ENCODE data around the gene TMEM150C. TPM values are rescaled to one million over a fixed set of nuclear protein-coding genes. Genes with fewer than 3 reads are reported as not detected.
"Not testable (repeated sequence)": the region's sequence is repeated elsewhere in the genome, so short reads cannot be mapped to it uniquely, and the experiment has no call there.

Gene TMEM150C
- total and polyA plus RNA-seq, 2 of the 8 experiments (the other 6 are each of a cell fraction or from before 2014, with no cell fraction given) = 1.5 to 1.7 TPM

DNA sequence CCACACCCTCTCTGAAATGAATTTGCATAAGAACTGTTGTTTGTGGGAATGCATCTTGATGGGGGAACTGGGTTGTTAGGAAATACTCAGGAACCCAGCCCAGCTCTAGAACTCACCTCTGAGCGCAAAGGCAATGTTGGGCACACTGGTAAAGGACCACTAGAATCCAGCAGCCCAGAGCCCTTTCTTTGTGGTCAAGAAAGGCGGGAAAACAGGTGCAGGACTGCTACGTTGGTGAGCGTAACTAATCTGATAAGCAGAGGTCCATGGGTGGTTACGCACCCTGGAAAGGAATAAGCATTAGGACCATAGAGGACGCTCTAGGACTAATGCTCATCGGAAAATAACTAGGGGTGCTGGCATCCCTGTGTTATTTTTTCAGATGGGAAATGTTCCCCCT is 85.9 kb downstream of the TMEM150C start:
- H2BK5ac ChIP-seq (ENCODE audit: low read depth, low read length); H3K4me1 ChIP-seq (replicated peaks in 1 of 4; ENCODE audit: control insufficient read depth in 3 of 4, insufficient read depth in 4 of 4, low read length in 3 of 4); H3K79me2 ChIP-seq (ENCODE audit: control insufficient read depth in 1 of 2, insufficient read depth in 2 of 2, low read length in 2 of 2); H3K14ac ChIP-seq (ENCODE audit: insufficient read length); H2BK120ac ChIP-seq (replicated peaks; ENCODE audit: low read depth, low read length); H3K36me3 ChIP-seq (ENCODE audit: control insufficient read depth in 2 of 4, insufficient read depth in 4 of 4, low read length in 3 of 4); H3K9me3 ChIP-seq (ENCODE audit: insufficient read depth in 2 of 2, low read depth in 1 of 2, low read length in 1 of 2); H3K4me2 ChIP-seq (ENCODE audit: insufficient read depth in 1 of 2, low read depth in 2 of 2, low read length in 2 of 2); H3K9ac ChIP-seq (replicated peaks in 1 of 4; ENCODE audit: extremely low read depth in 1 of 4, low read depth in 3 of 4, low read length in 3 of 4); H3K4ac ChIP-seq (replicated peaks; ENCODE audit: insufficient read length, low read depth, low read length); H3K56ac ChIP-seq (replicated peaks; ENCODE audit: insufficient read length, low read depth, low read length); H4K8ac ChIP-seq (ENCODE audit: extremely low read depth, insufficient read depth, low read length); FAIRE-seq; H4K20me1 ChIP-seq (replicated peaks in 1 of 2; ENCODE audit: control insufficient read depth in 1 of 2, insufficient read depth in 2 of 2, low read length in 2 of 2); H4K91ac ChIP-seq (replicated peaks; ENCODE audit: insufficient read length, low read length); H2BK15ac ChIP-seq (ENCODE audit: low read length); H3K79me1 ChIP-seq (ENCODE audit: low read depth, low read length); H4K5ac ChIP-seq (ENCODE audit: insufficient read length, low read depth, low read length); H3K27me3 ChIP-seq (replicated peaks in 1 of 4; ENCODE audit: control insufficient read depth in 3 of 4, extremely low read depth in 1 of 4, insufficient read depth in 3 of 4, low read length in 3 of 4); H2BK12ac ChIP-seq (ENCODE audit: low read depth, low read length); H2BK20ac ChIP-seq (ENCODE audit: low read length); H2AFZ ChIP-seq (ENCODE audit: low read length); H3K23ac ChIP-seq (ENCODE audit: insufficient read length); POLR2A ChIA-PET (ENCODE audit: partially characterized antibody); H3K27ac ChIP-seq (ENCODE audit: low read depth, low read length); H3K18ac ChIP-seq (ENCODE audit: extremely low read depth, low read length); H3K4me3 ChIP-seq (ENCODE audit: extremely low read depth in 1 of 4, insufficient read depth in 2 of 4, low read depth in 3 of 4, low read length in 4 of 4); H3K23me2 ChIP-seq (ENCODE audit: low read depth, low read length); H2AK5ac ChIP-seq (ENCODE audit: low read depth, low read length); DNase-seq (ENCODE audit: low read depth in 1 of 2, low spot score in 2 of 2): not testable (repeated sequence)
- CTCF ChIA-PET (ENCODE audit: partially characterized antibody) = interaction anchor here (0.6 to 0.8 kb wide), 3 partner anchors 118 to 267 kb away, joined by 3 to 4 read pairs (median 4); no protein-coding TSS in a partner anchor
- 95% methylated on average over 7 of the region's 7 CpGs; no CpG with 5 or more reads in 1 of the 2 experiments for WGBS, 2 experiments (ENCODE audit: extremely low coverage in 1 of 2, insufficient coverage in 1 of 2, insufficient read length in 1 of 2, insufficient replicate concordance in 2 of 2, low coverage in 1 of 2, low lambda C conversion rate in 2 of 2, missing lambda C conversion rate in 1 of 2)

All from H1 (cell line).